HEK293 (cell line): ENCODE measurements around the gene TMC4.

ENCODE experiments used
- CTCF ChIA-PET: fragments of 350-600 bp; formaldehyde crosslinking; extraction: SDS; loops from one replicate; lab custom pipeline; 2021; ENCODE audit warnings: antibody characterized with exemption; lab: Yijun Ruan, JAX
- POLR2A ChIA-PET: fragments of 300-600 bp; formaldehyde crosslinking; extraction: SDS; loops from one replicate; lab custom pipeline; 2020; ENCODE audit warnings: antibody characterized with exemption, inconsistent platforms; lab: Yijun Ruan, JAX
- H3K27ac ChIP-seq: fragments of 200-500 bp; sonication (Bioruptor generic); 2 replicates; pipeline ENCODE4 v1.5.1; 2014; ENCODE audit warnings: low read depth, low read length, control low read depth, inconsistent platforms; ENCODE audit errors: extremely low read depth
- H3K36me3 ChIP-seq, 2 experiments: fragments of 200-500 bp in 1 of 2; sonication (Bioruptor generic) in 1 of 2; 1 replicate in 1 of 2; 2 replicates in 1 of 2; pipeline ENCODE4 v1.5.1; 2014 to 2017; ENCODE audit warnings: inconsistent platforms in 2 of 2, low read length in 2 of 2; ENCODE audit not compliant: control insufficient read depth in 2 of 2, insufficient read depth in 1 of 2
- H3K4me1 ChIP-seq: fragments of 200-500 bp; sonication (Bioruptor generic); 2 replicates; pipeline ENCODE4 v1.5.1; 2014; ENCODE audit warnings: mild to moderate bottlenecking, low read length, inconsistent platforms; ENCODE audit not compliant: control insufficient read depth, insufficient read depth
- H3K4me3 ChIP-seq: 2 replicates; pipeline ENCODE4 v1.5.1; 2011; ENCODE audit warnings: low read depth, mild to moderate bottlenecking, control low read depth, low read length, moderate library complexity
- H3K9me3 ChIP-seq: fragments of 200-500 bp; sonication (Bioruptor generic); 2 replicates; pipeline ENCODE4 v1.5.1; 2014; ENCODE audit warnings: low read depth, low read length, inconsistent platforms; ENCODE audit not compliant: control insufficient read depth, insufficient read depth
- IKZF3 ChIP-seq: fragments of 450-650 bp; IDR thresholded peaks from 2 replicates; pipeline ENCODE4 v1.5.0; 2018; ENCODE audit warnings: missing biosample characterization, mild to moderate bottlenecking, missing genetic modification characterization, moderate library complexity
- PRDM10 ChIP-seq: fragments of 450-650 bp; formaldehyde crosslinking; IDR thresholded peaks from 2 replicates; pipeline ENCODE4 v1.5.1; 2016; ENCODE audit warnings: missing biosample characterization, missing genetic modification characterization
- SCRT1 ChIP-seq: fragments of 450-650 bp; formaldehyde crosslinking; IDR thresholded peaks from 2 replicates; pipeline ENCODE4 v1.5.1; 2016; ENCODE audit warnings: missing biosample characterization, missing genetic modification characterization, borderline replicate concordance
- SP7 ChIP-seq: fragments of 450-650 bp; formaldehyde crosslinking; IDR thresholded peaks from 2 replicates; pipeline ENCODE4 v1.5.1; 2016; ENCODE audit warnings: missing biosample characterization, missing genetic modification characterization
- WT1 ChIP-seq: fragments of 450-650 bp; formaldehyde crosslinking; IDR thresholded peaks from 2 replicates; pipeline ENCODE4 v1.5.1; 2016; ENCODE audit warnings: missing biosample characterization, missing genetic modification characterization
- ZBTB1 ChIP-seq: fragments of 450-650 bp; formaldehyde crosslinking; IDR thresholded peaks from 2 replicates; pipeline ENCODE4 v1.5.1; 2016; ENCODE audit warnings: missing biosample characterization, missing genetic modification characterization
- ZBTB17 ChIP-seq: fragments of 450-650 bp; formaldehyde crosslinking; IDR thresholded peaks from 2 replicates; pipeline ENCODE4 v1.5.1; 2016; ENCODE audit warnings: missing biosample characterization, missing genetic modification characterization
- ZBTB48 ChIP-seq: fragments of 450-650 bp; formaldehyde crosslinking; IDR thresholded peaks from 2 replicates; pipeline ENCODE4 v1.5.1; 2016; ENCODE audit warnings: missing biosample characterization, missing genetic modification characterization
- ZEB2 ChIP-seq: fragments of 450-650 bp; formaldehyde crosslinking; IDR thresholded peaks from 2 replicates; pipeline ENCODE4 v1.5.1; 2016; ENCODE audit warnings: missing biosample characterization, missing genetic modification characterization
- ZFP41 ChIP-seq: fragments of 450-650 bp; formaldehyde crosslinking; IDR thresholded peaks from 2 replicates; pipeline ENCODE4 v1.5.1; 2016; ENCODE audit warnings: missing biosample characterization, missing genetic modification characterization, borderline replicate concordance
- ZNF10 ChIP-seq: fragments of 450-650 bp; formaldehyde crosslinking; IDR thresholded peaks from 2 replicates; pipeline ENCODE4 v1.5.1; 2017; ENCODE audit warnings: missing biosample characterization, missing genetic modification characterization
- ZNF19 ChIP-seq: fragments of 450-650 bp; formaldehyde crosslinking; IDR thresholded peaks from 2 replicates; pipeline ENCODE4; 2016; ENCODE audit warnings: missing biosample characterization, missing genetic modification characterization, low read depth
- ZNF2 ChIP-seq: fragments of 450-650 bp; formaldehyde crosslinking; IDR thresholded peaks from 2 replicates; pipeline ENCODE4 v1.5.1; 2016; ENCODE audit warnings: missing biosample characterization, missing genetic modification characterization
- ZNF302 ChIP-seq: fragments of 450-650 bp; formaldehyde crosslinking; IDR thresholded peaks from 2 replicates; pipeline ENCODE4 v1.5.1; 2016; ENCODE audit warnings: missing biosample characterization, missing genetic modification characterization, low read depth
- ZNF416 ChIP-seq: fragments of 450-650 bp; formaldehyde crosslinking; IDR thresholded peaks from 2 replicates; pipeline ENCODE4 v1.5.1; 2016; ENCODE audit warnings: missing biosample characterization, missing genetic modification characterization
- ZNF433 ChIP-seq: fragments of 450-650 bp; formaldehyde crosslinking; IDR thresholded peaks from 2 replicates; pipeline ENCODE4 v1.5.1; 2016; ENCODE audit warnings: missing biosample characterization, missing genetic modification characterization, low read depth
- ZNF521 ChIP-seq: fragments of 450-650 bp; formaldehyde crosslinking; IDR thresholded peaks from 2 replicates; pipeline ENCODE4 v1.5.1; 2017; ENCODE audit warnings: missing biosample characterization, mild to moderate bottlenecking, missing genetic modification characterization
- ZNF529 ChIP-seq: fragments of 450-650 bp; formaldehyde crosslinking; IDR thresholded peaks from 2 replicates; pipeline ENCODE4 v1.5.1; 2017; ENCODE audit warnings: missing genetic modification characterization, missing biosample characterization; ENCODE audit not compliant: insufficient replicate concordance
- ZNF561 ChIP-seq: fragments of 450-650 bp; IDR thresholded peaks from 2 replicates; pipeline ENCODE4 v1.5.1; 2018; ENCODE audit warnings: missing biosample characterization, missing genetic modification characterization, borderline replicate concordance
- ZNF610 ChIP-seq: fragments of 450-650 bp; formaldehyde crosslinking; IDR thresholded peaks from 2 replicates; pipeline ENCODE4 v1.5.1; 2016; ENCODE audit warnings: missing biosample characterization, missing genetic modification characterization, borderline replicate concordance
- ZNF660 ChIP-seq: fragments of 450-650 bp; IDR thresholded peaks from 2 replicates; pipeline ENCODE4 v1.5.1; 2018; ENCODE audit warnings: missing biosample characterization, mild to moderate bottlenecking, missing genetic modification characterization
- ZNF785 ChIP-seq: fragments of 450-650 bp; formaldehyde crosslinking; IDR thresholded peaks from 2 replicates; pipeline ENCODE4 v1.5.1; 2016; ENCODE audit warnings: missing biosample characterization, missing genetic modification characterization
- TF ChIP-seq, protein P1 (sequence below): fragments of 450-650 bp; formaldehyde crosslinking; IDR thresholded peaks from 2 replicates; pipeline ENCODE4 v1.5.1; 2017; ENCODE audit warnings: missing biosample characterization, missing genetic modification characterization
- TF ChIP-seq, protein P2 (sequence below): fragments of 450-650 bp; formaldehyde crosslinking; IDR thresholded peaks from 2 replicates; pipeline ENCODE4 v1.5.0; 2017; ENCODE audit warnings: missing biosample characterization, missing genetic modification characterization, borderline replicate concordance
- TF ChIP-seq, protein P3 (sequence below): sonication (generic); formaldehyde crosslinking; IDR thresholded peaks from 2 replicates; pipeline ENCODE4 v1.8.1; 2022; ENCODE audit warnings: mild to moderate bottlenecking, moderate library complexity, missing genetic modification reagents
- TF ChIP-seq, protein P4 (sequence below): fragments of 450-650 bp; formaldehyde crosslinking; optimal IDR thresholded peaks from 2 replicates; pipeline ENCODE3; 2016; ENCODE audit warnings: missing biosample characterization, mild to moderate bottlenecking, missing genetic modification characterization

TMC4 gene

DNA sequence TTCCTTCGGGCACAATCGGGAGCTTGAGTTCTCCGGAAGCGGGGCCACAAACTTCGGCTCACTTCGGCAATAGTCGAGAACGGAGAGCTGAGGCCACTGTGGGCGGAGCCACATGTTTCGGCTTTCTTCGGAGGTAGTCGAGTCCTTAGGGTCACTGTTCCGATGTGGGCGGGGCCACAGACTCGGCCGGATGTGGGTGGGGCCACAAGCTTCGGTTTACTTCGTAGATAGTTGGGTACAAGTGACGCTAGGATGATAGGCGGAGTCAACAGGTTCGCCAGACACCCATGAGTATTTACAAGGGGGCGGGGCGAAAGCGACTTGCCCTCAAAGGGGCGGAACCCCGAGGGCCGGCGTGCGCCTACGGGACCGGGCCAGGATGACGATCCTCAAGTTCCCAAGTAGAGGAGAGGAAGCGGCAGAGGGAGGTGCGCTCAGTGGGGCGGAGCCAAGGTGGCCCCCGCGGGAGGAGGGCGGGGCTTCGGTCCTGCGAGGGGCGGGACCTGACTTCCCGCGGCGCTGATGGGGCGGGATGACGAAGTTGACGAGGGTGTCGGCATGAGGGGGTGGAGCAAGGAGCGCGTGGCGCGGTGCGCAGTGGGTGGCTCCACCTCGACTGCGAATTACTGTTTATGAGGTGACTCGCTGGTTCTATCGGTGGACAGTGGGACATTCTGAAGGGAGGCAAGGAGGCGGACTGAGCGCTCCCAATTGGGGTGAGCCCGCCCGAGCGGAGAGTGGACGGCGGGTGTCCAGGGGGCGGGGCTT is 17.0 kb upstream of the TMC4 start (continued):
- TF ChIP-seq WT1 (tag by site-specific recombination) (peak; percentile 41; the same call in 1 of the 2 replicates), ZBTB48 (tag by site-specific recombination) (no peak; the same call in 1 of the 2 replicates), ZEB2 (tag by site-specific recombination) (peak; percentile 78), ZNF660 (0 out of 2 replicates have a peak, but pooled peaks have one; percentile 39), ZNF529 (tag by site-specific recombination) (no peak), ZNF2 (peak; percentile 74), ZNF10 (tag by site-specific recombination) (no peak; the same call in 1 of the 2 replicates), ZNF561 (tag by site-specific recombination) (peak; percentile 78; the same call in 1 of the 2 replicates), ZBTB17 (no peak; the same call in 1 of the 2 replicates), SP7 (tag by site-specific recombination) (peak; percentile 83), ZNF785 (tag by site-specific recombination) (peak; percentile 68; the same call in 1 of the 2 replicates), ZNF302 (tag by site-specific recombination) (no peak), ZNF610 (peak; percentile 84; the same call in 1 of the 2 replicates), ZFP41 (tag by site-specific recombination) (no peak), ZNF433 (tag by site-specific recombination) (no peak), ZNF19 (tag by site-specific recombination) (no peak), SCRT1 (peak; percentile 98)
- TF ChIP-seq, protein P1, sequence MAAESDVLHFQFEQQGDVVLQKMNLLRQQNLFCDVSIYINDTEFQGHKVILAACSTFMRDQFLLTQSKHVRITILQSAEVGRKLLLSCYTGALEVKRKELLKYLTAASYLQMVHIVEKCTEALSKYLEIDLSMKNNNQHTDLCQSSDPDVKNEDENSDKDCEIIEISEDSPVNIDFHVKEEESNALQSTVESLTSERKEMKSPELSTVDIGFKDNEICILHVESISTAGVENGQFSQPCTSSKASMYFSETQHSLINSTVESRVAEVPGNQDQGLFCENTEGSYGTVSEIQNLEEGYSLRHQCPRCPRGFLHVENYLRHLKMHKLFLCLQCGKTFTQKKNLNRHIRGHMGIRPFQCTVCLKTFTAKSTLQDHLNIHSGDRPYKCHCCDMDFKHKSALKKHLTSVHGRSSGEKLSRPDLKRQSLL (tag by site-specific recombination): no peak
- TF ChIP-seq, protein P2, sequence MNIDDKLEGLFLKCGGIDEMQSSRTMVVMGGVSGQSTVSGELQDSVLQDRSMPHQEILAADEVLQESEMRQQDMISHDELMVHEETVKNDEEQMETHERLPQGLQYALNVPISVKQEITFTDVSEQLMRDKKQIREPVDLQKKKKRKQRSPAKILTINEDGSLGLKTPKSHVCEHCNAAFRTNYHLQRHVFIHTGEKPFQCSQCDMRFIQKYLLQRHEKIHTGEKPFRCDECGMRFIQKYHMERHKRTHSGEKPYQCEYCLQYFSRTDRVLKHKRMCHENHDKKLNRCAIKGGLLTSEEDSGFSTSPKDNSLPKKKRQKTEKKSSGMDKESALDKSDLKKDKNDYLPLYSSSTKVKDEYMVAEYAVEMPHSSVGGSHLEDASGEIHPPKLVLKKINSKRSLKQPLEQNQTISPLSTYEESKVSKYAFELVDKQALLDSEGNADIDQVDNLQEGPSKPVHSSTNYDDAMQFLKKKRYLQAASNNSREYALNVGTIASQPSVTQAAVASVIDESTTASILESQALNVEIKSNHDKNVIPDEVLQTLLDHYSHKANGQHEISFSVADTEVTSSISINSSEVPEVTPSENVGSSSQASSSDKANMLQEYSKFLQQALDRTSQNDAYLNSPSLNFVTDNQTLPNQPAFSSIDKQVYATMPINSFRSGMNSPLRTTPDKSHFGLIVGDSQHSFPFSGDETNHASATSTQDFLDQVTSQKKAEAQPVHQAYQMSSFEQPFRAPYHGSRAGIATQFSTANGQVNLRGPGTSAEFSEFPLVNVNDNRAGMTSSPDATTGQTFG (tag by site-specific recombination): no peak

DNA sequence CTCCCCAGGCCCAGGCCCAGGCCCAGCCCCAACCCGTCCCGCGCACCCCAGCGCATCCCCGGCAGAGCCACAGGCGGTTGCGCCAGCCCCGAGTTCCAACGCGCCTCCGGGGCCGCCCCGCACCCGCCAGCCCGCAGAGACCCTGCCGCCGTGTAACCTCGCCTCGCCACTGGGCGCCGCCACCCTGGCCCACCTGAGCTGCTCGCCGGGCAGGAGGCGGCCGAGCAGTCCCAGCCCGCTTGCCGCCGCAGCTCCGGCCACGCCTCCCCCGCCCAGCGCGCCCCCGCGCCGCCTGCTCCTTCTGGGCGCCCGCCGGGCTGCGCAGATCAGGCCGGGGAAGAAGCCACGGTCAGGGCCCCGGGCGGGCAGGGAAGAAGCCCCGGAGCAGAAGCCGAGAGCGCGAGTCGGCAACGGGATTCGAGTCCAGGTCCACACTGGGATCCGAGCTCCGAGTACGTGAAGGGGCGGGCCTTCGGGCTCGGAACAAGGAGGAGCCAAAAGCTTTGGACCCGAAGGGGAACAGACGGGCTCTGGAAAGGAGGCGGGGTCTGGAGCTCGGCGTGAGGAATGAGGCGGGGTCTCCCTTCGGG is 16.3 kb upstream of the TMC4 start, which contains the start of gene MBOAT7:
Gene MBOAT7, minus strand, starts transcription at position 436 of the 590 bp plus-strand sequence. CDS start 1,072 bp downstream, outside the sequence.
- H3K4me3 ChIP-seq: peak within 1 kb of the TSS; percentile 87
- peaks cover 19 to 36% of the 10 kb centered on the region in 2 experiments for H3K36me3 ChIP-seq
- peaks cover 14% of the 10 kb centered on the region for H3K4me1 ChIP-seq
- POLR2A ChIA-PET: interaction anchor here (0.6 to 6.4 kb wide), 21 partner anchors 11 to 651 kb away, joined by 3 to 241 read pairs (median 4); partner anchors contain the start of genes CNOT3, LENG1, LENG8 and LENG9
- CTCF ChIA-PET: interaction anchor here (0.6 to 3.2 kb wide), 15 partner anchors 9 to 306 kb away, joined by 3 to 28 read pairs (median 5); partner anchors contain the start of gene TMC4
- no peaks in the 10 kb centered on the region for H3K9me3 ChIP-seq
- H3K27ac ChIP-seq: peak within 1 kb of the TSS; percentile 95
- TF ChIP-seq WT1 (tag by site-specific recombination) (no peak), ZNF416 (tag by site-specific recombination) (no peak), ZNF521 (tag by site-specific recombination) (no peak), ZBTB1 (tag by site-specific recombination) (no peak), PRDM10 (tag by site-specific recombination) (peak; percentile 74), IKZF3 (tag by site-specific recombination) (0 out of 2 replicates have a peak, but pooled peaks have one; percentile 27)
- TF ChIP-seq, protein P3, sequence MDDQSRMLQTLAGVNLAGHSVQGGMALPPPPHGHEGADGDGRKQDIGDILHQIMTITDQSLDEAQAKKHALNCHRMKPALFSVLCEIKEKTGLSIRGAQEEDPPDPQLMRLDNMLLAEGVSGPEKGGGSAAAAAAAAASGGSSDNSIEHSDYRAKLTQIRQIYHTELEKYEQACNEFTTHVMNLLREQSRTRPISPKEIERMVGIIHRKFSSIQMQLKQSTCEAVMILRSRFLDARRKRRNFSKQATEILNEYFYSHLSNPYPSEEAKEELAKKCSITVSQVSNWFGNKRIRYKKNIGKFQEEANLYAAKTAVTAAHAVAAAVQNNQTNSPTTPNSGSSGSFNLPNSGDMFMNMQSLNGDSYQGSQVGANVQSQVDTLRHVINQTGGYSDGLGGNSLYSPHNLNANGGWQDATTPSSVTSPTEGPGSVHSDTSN: peak; percentile 98
- TF ChIP-seq, protein P4, sequence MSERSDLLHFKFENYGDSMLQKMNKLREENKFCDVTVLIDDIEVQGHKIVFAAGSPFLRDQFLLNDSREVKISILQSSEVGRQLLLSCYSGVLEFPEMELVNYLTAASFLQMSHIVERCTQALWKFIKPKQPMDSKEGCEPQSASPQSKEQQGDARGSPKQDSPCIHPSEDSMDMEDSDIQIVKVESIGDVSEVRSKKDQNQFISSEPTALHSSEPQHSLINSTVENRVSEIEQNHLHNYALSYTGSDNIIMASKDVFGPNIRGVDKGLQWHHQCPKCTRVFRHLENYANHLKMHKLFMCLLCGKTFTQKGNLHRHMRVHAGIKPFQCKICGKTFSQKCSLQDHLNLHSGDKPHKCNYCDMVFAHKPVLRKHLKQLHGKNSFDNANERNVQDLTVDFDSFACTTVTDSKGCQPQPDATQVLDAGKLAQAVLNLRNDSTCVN (tag by site-specific recombination): peak; percentile 59
